Stimulated activated CD4-positive, alpha-beta T cell treated with anti-CD3 and anti-CD28 coated beads, Interleukin-1b, Interleukin-23, amount 100 ng/mL, for 24 hours (primary cell): ENCODE results near the gene RASSF5.

Experiments
- DNase-seq, 4 experiments: peaks; one replicate each; pipeline ENCODE4 v3.0.0-alpha.2; 2020; ENCODE audit warnings: low read depth in 4 of 4, low spot score in 1 of 4

RASSF5 gene

GRCh38 chr1:206495493-206496046 is 11.8 kb upstream of the RASSF5 start:
- DNase-seq, result no peak

- no peak for DNase-seq
Observed at GRCh38 chr1:206496131-206496793, 11.1 kb upstream of the RASSF5 start.

GRCh38 chr1:206497363-206497762 is 10.0 kb upstream of the RASSF5 start:
- no peak for DNase-seq

GRCh38 chr1:206497774-206498173 is 9.6 kb upstream of the RASSF5 start:
- DNase-seq, result no peak

- no peak for DNase-seq
Observed at GRCh38 chr1:206498685-206499084, 8.6 kb upstream of the RASSF5 start.

- DNase-seq, result no peak
Observed at GRCh38 chr1:206500046-206500445, 7.3 kb upstream of the RASSF5 start.

GRCh38 chr1:206501881-206502280 is 5.5 kb upstream of the RASSF5 start:
- no peak for DNase-seq

- no peak for DNase-seq
Observed at GRCh38 chr1:206502403-206502802, 4.9 kb upstream of the RASSF5 start.

- no peak for DNase-seq
Observed at GRCh38 chr1:206502812-206503211, 4.5 kb upstream of the RASSF5 start.

GRCh38 chr1:206503591-206504362 is 3.6 kb upstream of the RASSF5 start:
- DNase-seq, result peak in 3 of 4 experiments; percentile 8 to 47 (median 10)

- no peak for DNase-seq
Observed at GRCh38 chr1:206504363-206504713, 3.0 kb upstream of the RASSF5 start.

GRCh38 chr1:206505702-206506355 is 1.5 kb upstream of the RASSF5 start:
- DNase-seq, result no peak

- peak in 2 of 4 experiments; percentile 4 to 8 for DNase-seq
Observed at GRCh38 chr1:206506405-206507283, 687 bp upstream of the RASSF5 start.

- DNase-seq, result no peak
Observed at GRCh38 chr1:206508130-206508889, 979 bp downstream of the RASSF5 start.

- DNase-seq, result no peak
Observed at GRCh38 chr1:206508956-206509355, 1.6 kb downstream of the RASSF5 start.

- no peak for DNase-seq
Observed at GRCh38 chr1:206509612-206510257, 2.4 kb downstream of the RASSF5 start.

GRCh38 chr1:206510371-206510770 is 3.0 kb downstream of the RASSF5 start:
- no peak for DNase-seq

GRCh38 chr1:206511362-206512057 is 4.2 kb downstream of the RASSF5 start:
- DNase-seq, result no peak
